ENCODE results near the gene THBS3. TPM values are rescaled to one million over a fixed set of nuclear protein-coding genes. Genes with fewer than 3 reads are reported as not detected.

The THBS3 gene
- polyA plus RNA-seq, 1 donor = 63.0 TPM

Other genes with a start within 250 kb of the THBS3 start
- gene PYGO2, start 246.1 kb downstream of the THBS3 start, polyA plus RNA-seq (ENCODE audit: insufficient read length) = 28.3 TPM
- 67.4 TPM for gene SHC1, start 237.2 kb downstream of the THBS3 start, polyA plus RNA-seq (ENCODE audit: insufficient read length)
- gene CKS1B, start 233.2 kb downstream of the THBS3 start, polyA plus RNA-seq (ENCODE audit: insufficient read length) = 47.6 TPM
- gene FLAD1, start 224.6 kb downstream of the THBS3 start, polyA plus RNA-seq (ENCODE audit: insufficient read length) = 20.6 TPM
- not detected for gene LENEP, start 214.3 kb downstream of the THBS3 start, polyA plus RNA-seq (ENCODE audit: insufficient read length)
- 11.4 TPM for gene ZBTB7B, start 205.1 kb downstream of the THBS3 start, polyA plus RNA-seq (ENCODE audit: insufficient read length)
- gene DCST2, start 174.1 kb downstream of the THBS3 start, polyA plus RNA-seq (ENCODE audit: insufficient read length) = 0.63 TPM
- 0.09 TPM for gene DCST1, start 174.1 kb downstream of the THBS3 start, polyA plus RNA-seq (ENCODE audit: insufficient read length)
- gene ADAM15, start 156.6 kb downstream of the THBS3 start, polyA plus RNA-seq (ENCODE audit: insufficient read length) = 57.1 TPM
- gene EFNA4, start 144.2 kb downstream of the THBS3 start, polyA plus RNA-seq (ENCODE audit: insufficient read length) = 6.5 TPM
- 2.1 TPM for gene EFNA3, start 129.1 kb downstream of the THBS3 start, polyA plus RNA-seq (ENCODE audit: insufficient read length)
- 20.6 TPM for gene EFNA1, start 80.0 kb downstream of the THBS3 start, polyA plus RNA-seq (ENCODE audit: insufficient read length)
- gene SLC50A1, start 72.0 kb downstream of the THBS3 start, polyA plus RNA-seq (ENCODE audit: insufficient read length) = 18.6 TPM
- 23.9 TPM for gene DPM3, start 67.4 kb downstream of the THBS3 start, polyA plus RNA-seq (ENCODE audit: insufficient read length)
- gene KRTCAP2, start 34.6 kb downstream of the THBS3 start, polyA plus RNA-seq (ENCODE audit: insufficient read length) = 85.3 TPM
- gene TRIM46, start 34.0 kb downstream of the THBS3 start, polyA plus RNA-seq (ENCODE audit: insufficient read length) = 0.46 TPM
- 16.9 TPM for gene MTX1, start 798 bp upstream of the THBS3 start, polyA plus RNA-seq (ENCODE audit: insufficient read length)
- gene ENTREP3, start 47.6 kb upstream of the THBS3 start, polyA plus RNA-seq (ENCODE audit: insufficient read length) = 16.3 TPM
- gene SCAMP3, start 54.5 kb upstream of the THBS3 start, polyA plus RNA-seq (ENCODE audit: insufficient read length) = 44.4 TPM
- gene CLK2, start 65.6 kb upstream of the THBS3 start, polyA plus RNA-seq (ENCODE audit: insufficient read length) = 37.0 TPM
- 4.3 TPM for gene HCN3, start 69.6 kb upstream of the THBS3 start, polyA plus RNA-seq (ENCODE audit: insufficient read length)
- 0.09 TPM for gene PKLR, start 93.5 kb upstream of the THBS3 start, polyA plus RNA-seq (ENCODE audit: insufficient read length)
- 115 TPM for gene FDPS, start 101.0 kb upstream of the THBS3 start, polyA plus RNA-seq (ENCODE audit: insufficient read length)
- gene RUSC1, start 113.0 kb upstream of the THBS3 start, polyA plus RNA-seq (ENCODE audit: insufficient read length) = 27.9 TPM

All from forelimb muscle (tissue), 1 donor.